Activated T-cell treated with anti-CD3 and anti-CD28 coated beads, Interleukin-2, amount 50 U/mL, for 24 hours (primary cell): ENCODE data around the gene TESMIN.

Experiments
- DNase-seq: peaks from one replicate; pipeline ENCODE4 v3.0.0-alpha.2; 2020
- H3K27ac Mint-ChIP-seq: 2 replicates; pipeline ENCODE4 v1.8.0; 2020; ENCODE audit warnings: mild to moderate bottlenecking, mixed read lengths
- H3K27me3 Mint-ChIP-seq: 2 replicates; pipeline ENCODE4 v1.8.0; 2020; ENCODE audit warnings: mixed read lengths
- H3K36me3 Mint-ChIP-seq: 2 replicates; pipeline ENCODE4 v1.8.0; 2020; ENCODE audit warnings: low read depth, mixed read lengths
- H3K4me1 Mint-ChIP-seq: 2 replicates; pipeline ENCODE4 v1.8.0; 2020; ENCODE audit warnings: low read depth, mixed read lengths
- H3K4me3 Mint-ChIP-seq: 2 replicates; pipeline ENCODE4 v1.8.0; 2020; ENCODE audit warnings: mild to moderate bottlenecking, moderate library complexity, mixed read lengths
- H3K9me3 Mint-ChIP-seq: 2 replicates; pipeline ENCODE4 v1.8.0; 2020; ENCODE audit warnings: mixed read lengths

The TESMIN gene

GRCh38 chr11:68658661-68659060 lies 92.7 kb downstream of the TESMIN start:
- no peak for DNase-seq
- Mint-ChIP-seq H3K27me3 (peaks cover 24% of the 10 kb centered on the region), H3K4me3 (no peak overlapping the region), H3K9me3 (no peaks in the 10 kb centered on the region), H3K4me1 (no peaks in the 10 kb centered on the region), H3K36me3 (no peaks in the 10 kb centered on the region), H3K27ac (no peak overlapping the region)

GRCh38 chr11:68658097-68658496 lies 93.2 kb downstream of the TESMIN start:
- H3K4me3 Mint-ChIP-seq: no peak overlapping the region
- H3K9me3 Mint-ChIP-seq: no peaks in the 10 kb centered on the region
- peaks cover 23% of the 10 kb centered on the region for H3K27me3 Mint-ChIP-seq
- no peak for DNase-seq
- no peak overlapping the region for H3K27ac Mint-ChIP-seq
- H3K4me1 Mint-ChIP-seq: no peaks in the 10 kb centered on the region
- no peaks in the 10 kb centered on the region for H3K36me3 Mint-ChIP-seq
